Fibroblast of pulmonary artery (primary cell): Measurements from ENCODE around the gene ASTN2.
A peak's percentile ranks its signal among the peaks of the same experiment; 100 is the strongest.

Experiments used
- DNase-seq: peaks from one replicate; pipeline ENCODE4 v3.0.0-alpha.2; 2010; ENCODE audit warnings: low read depth
- H3K4me3 ChIP-seq: replicated peaks from 2 replicates; pipeline ENCODE4 v1.5.1; 2011; ENCODE audit warnings: low read depth, mild to moderate bottlenecking, control low read depth, low read length, moderate library complexity
- TF ChIP-seq, protein P1 (sequence below): IDR thresholded peaks from 2 replicates; pipeline ENCODE4 v1.5.1; 2011; ENCODE audit warnings: mild to moderate bottlenecking, control low read depth, low read length, inconsistent platforms; ENCODE audit errors: missing control alignments

Gene ASTN2

GRCh38 chr9:116504893-116505480 lies 909.9 kb downstream of the ASTN2 start:
- TF ChIP-seq, protein P1, sequence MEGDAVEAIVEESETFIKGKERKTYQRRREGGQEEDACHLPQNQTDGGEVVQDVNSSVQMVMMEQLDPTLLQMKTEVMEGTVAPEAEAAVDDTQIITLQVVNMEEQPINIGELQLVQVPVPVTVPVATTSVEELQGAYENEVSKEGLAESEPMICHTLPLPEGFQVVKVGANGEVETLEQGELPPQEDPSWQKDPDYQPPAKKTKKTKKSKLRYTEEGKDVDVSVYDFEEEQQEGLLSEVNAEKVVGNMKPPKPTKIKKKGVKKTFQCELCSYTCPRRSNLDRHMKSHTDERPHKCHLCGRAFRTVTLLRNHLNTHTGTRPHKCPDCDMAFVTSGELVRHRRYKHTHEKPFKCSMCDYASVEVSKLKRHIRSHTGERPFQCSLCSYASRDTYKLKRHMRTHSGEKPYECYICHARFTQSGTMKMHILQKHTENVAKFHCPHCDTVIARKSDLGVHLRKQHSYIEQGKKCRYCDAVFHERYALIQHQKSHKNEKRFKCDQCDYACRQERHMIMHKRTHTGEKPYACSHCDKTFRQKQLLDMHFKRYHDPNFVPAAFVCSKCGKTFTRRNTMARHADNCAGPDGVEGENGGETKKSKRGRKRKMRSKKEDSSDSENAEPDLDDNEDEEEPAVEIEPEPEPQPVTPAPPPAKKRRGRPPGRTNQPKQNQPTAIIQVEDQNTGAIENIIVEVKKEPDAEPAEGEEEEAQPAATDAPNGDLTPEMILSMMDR: no peak
- DNase-seq: no peak

GRCh38 chr9:116504081-116504480 lies 910.8 kb downstream of the ASTN2 start:
- DNase-seq: no peak
- TF ChIP-seq, protein P1: no peak

More at GRCh38 chr9:116504893-116505480, 909.9 kb downstream of the ASTN2 start:
- H3K4me3 ChIP-seq: no peak overlapping the region

GRCh38 chr9:116502746-116503145 lies 912.1 kb downstream of the ASTN2 start:
- DNase-seq: no peak
- H3K4me3 ChIP-seq: no peak overlapping the region
- TF ChIP-seq, protein P1: no peak

More at GRCh38 chr9:116504081-116504480, 910.8 kb downstream of the ASTN2 start:
- no peak overlapping the region for H3K4me3 ChIP-seq

- peak; percentile 29 for DNase-seq
- TF ChIP-seq, protein P1: no peak
- H3K4me3 ChIP-seq: no peak overlapping the region
Observed at GRCh38 chr9:116501871-116502270, 913.0 kb downstream of the ASTN2 start.

DNA sequence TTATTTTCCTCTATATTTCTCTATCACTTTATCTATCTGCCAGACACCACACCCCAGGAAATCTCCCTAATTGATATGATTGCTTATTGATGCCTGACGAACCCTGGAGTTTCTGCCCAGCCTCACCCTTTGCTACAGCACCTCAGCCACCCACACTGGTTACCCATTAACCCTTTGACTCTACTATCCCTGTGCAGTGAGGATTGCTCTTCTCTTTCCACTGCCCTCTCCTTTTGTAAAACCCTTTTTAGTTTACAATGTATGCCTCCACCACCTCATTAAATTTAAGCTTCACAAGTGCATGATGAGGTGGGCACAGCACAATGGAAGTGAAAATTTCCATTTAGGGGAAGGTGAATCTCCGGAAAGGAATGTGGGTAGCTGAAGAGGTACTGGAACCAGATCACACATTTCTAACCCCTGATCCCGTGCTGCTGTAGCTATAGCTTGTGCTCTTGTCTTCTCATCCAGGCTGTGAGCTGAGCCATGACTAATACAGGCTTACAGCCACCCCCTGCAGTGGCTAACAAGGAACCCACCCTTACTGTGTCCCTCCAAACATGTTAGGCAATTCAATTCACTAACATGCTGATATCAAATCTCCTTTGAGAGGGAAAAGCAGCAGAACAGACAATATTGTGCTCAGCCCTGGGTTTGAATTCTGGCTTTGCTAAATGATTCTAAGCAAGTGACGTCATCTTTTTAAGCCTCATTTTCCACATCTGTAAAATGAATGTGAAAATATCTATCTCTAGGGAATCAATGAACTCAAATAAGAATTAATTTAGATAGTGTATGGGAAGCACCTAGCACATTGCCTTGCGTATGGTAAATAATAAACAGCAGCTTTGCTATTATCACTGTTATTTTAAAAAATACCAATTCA lies 914.6 kb downstream of the ASTN2 start:
- peak; percentile 75 for DNase-seq
- TF ChIP-seq, protein P1: no peak
- H3K4me3 ChIP-seq: no peak overlapping the region

DNA sequence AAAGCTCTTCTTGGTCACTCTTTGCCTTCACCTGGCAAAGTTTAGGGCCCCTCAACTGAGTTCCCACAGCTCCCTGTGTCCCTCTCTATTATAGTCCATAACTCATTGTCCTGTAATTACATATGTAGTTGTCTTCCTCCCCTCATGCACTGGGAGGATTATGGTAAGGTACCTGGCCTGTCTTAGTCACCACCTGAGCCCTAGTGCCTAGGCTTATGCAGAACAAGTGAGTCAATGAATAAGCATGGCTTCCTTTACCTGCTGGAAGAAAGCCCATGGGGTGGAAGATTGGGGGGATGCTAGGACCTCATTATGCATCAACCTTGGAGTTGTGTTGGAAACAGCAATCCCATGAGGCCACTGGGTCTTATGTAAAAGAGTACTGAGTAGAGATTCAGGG lies 915.4 kb downstream of the ASTN2 start:
- no peak overlapping the region for H3K4me3 ChIP-seq
- TF ChIP-seq, protein P1: no peak
- no peak for DNase-seq
